Neural cell (in vitro differentiated cells): ENCODE measurements around the gene PCDHAC1. TPM values are rescaled to one million over a fixed set of nuclear protein-coding genes. Genes with fewer than 3 reads are reported as not detected.

Experiments used
- H2AFZ ChIP-seq: fragments of 200-600, 300-800 bp; sonication (generic), shearing (Covaris generic); 2 replicates; pipeline ENCODE4 v1.6.0; 2014; ENCODE audit warnings: low read depth, mild to moderate bottlenecking, antibody characterized with exemption, low read length, moderate library complexity
- H3F3A ChIP-seq: fragments of 200-600 bp; shearing (Covaris generic); 2 replicates; pipeline ENCODE4 v1.6.1; 2016; ENCODE audit warnings: mild to moderate bottlenecking, moderate library complexity, mixed read lengths, antibody characterized with exemption, low read length; ENCODE audit not compliant: insufficient read depth, poor library complexity, severe bottlenecking
- H3K27ac ChIP-seq: fragments of 200-600, 300-800 bp; sonication (generic), shearing (Covaris generic); 2 replicates; pipeline ENCODE4 v1.5.1; 2014; ENCODE audit warnings: mild to moderate bottlenecking, low read length, moderate library complexity
- H3K27me3 ChIP-seq: fragments of 300-800, 200-600 bp; sonication (generic), shearing (Covaris generic); 2 replicates; pipeline ENCODE4 v1.6.0; 2014; ENCODE audit warnings: mild to moderate bottlenecking, low read depth, low read length, moderate library complexity; ENCODE audit not compliant: insufficient read depth
- H3K36me3 ChIP-seq: fragments of 300-800, 200-600 bp; sonication (generic), shearing (Covaris generic); 2 replicates; pipeline ENCODE4 v1.5.1; 2014; ENCODE audit warnings: mild to moderate bottlenecking, antibody characterized with exemption, low read length, moderate library complexity; ENCODE audit not compliant: insufficient read depth
- H3K4me2 ChIP-seq: fragments of 300-800, 200-600 bp; sonication (generic), shearing (Covaris generic); 2 replicates; pipeline ENCODE4 v1.6.0; 2014; ENCODE audit warnings: mild to moderate bottlenecking, low read length
- H3K4me3 ChIP-seq: fragments of 300-800, 200-600 bp; sonication (generic), shearing (Covaris generic); 2 replicates; pipeline ENCODE4 v1.5.1; 2014; ENCODE audit warnings: mild to moderate bottlenecking, low read length, moderate library complexity
- H3K79me2 ChIP-seq: fragments of 200-600 bp; shearing (Covaris generic); replicated peaks from 2 replicates; pipeline ENCODE4 v1.6.0; 2014; ENCODE audit warnings: mild to moderate bottlenecking, low read length, moderate library complexity; ENCODE audit not compliant: insufficient read depth
- H3K9ac ChIP-seq: fragments of 300-800, 200-600 bp; sonication (generic), shearing (Covaris generic); 2 replicates; pipeline ENCODE4 v1.6.1; 2016; ENCODE audit warnings: mild to moderate bottlenecking, low read length, mixed read lengths
- H3K9me2 ChIP-seq: fragments of 200-600 bp; shearing (Covaris generic); 2 replicates; pipeline ENCODE4 v1.6.1; 2016; ENCODE audit warnings: mild to moderate bottlenecking, low read length, mixed read lengths; ENCODE audit not compliant: insufficient read depth
- H3K9me3 ChIP-seq: fragments of 200-600, 300-800 bp; sonication (generic), shearing (Covaris generic); 2 replicates; pipeline ENCODE4 v1.6.1; 2016; ENCODE audit warnings: mild to moderate bottlenecking, mixed run types, low read length, moderate library complexity, mixed read lengths
- H4K20me1 ChIP-seq: fragments of 200-600 bp; shearing (Covaris generic); 2 replicates; pipeline ENCODE4 v1.6.1; 2016; ENCODE audit warnings: mild to moderate bottlenecking, mixed run types; ENCODE audit not compliant: insufficient read depth
- CTCF ChIP-seq: fragments of 450-650 bp; IDR thresholded peaks from 2 replicates; pipeline ENCODE4 v1.5.1; 2014; ENCODE audit warnings: antibody characterized with exemption, mild to moderate bottlenecking, moderate library complexity; ENCODE audit not compliant: poor library complexity, severe bottlenecking
- EP300 ChIP-seq: fragments of 450-650 bp; conservative IDR thresholded peaks from 2 replicates; pipeline ENCODE4 v1.6.1; 2014; ENCODE audit warnings: antibody characterized with exemption, mild to moderate bottlenecking, moderate library complexity; ENCODE audit not compliant: poor library complexity, severe bottlenecking
- EZH2 ChIP-seq: fragments of 200-600, 300-800 bp; shearing (Covaris generic), sonication (generic); IDR thresholded peaks from 2 replicates; pipeline ENCODE4 v1.6.1; 2014; ENCODE audit warnings: antibody characterized with exemption, low read length, borderline replicate concordance, mild to moderate bottlenecking; ENCODE audit not compliant: insufficient read depth, poor library complexity, severe bottlenecking
- POLR2AphosphoS5 ChIP-seq: IDR thresholded peaks from 2 replicates; pipeline ENCODE4 v1.6.1; 2012
- RAD21 ChIP-seq: fragments of 450-650 bp; conservative IDR thresholded peaks from 2 replicates; pipeline ENCODE4 v1.6.1; 2014; ENCODE audit warnings: antibody characterized with exemption, mild to moderate bottlenecking, moderate library complexity
- REST ChIP-seq: IDR thresholded peaks from 2 replicates; pipeline ENCODE4 v1.6.1; 2012; ENCODE audit warnings: borderline replicate concordance
- SMC3 ChIP-seq: fragments of 450-650 bp; conservative IDR thresholded peaks from 2 replicates; pipeline ENCODE4 v1.6.1; 2014; ENCODE audit warnings: antibody characterized with exemption, mild to moderate bottlenecking, moderate library complexity; ENCODE audit not compliant: poor library complexity
- TAF1 ChIP-seq: IDR thresholded peaks from 2 replicates; pipeline ENCODE4 v1.6.1; 2012; ENCODE audit warnings: low read depth
- polyA plus RNA-seq: library from polyadenylated mRNA; depleted of rRNA; stranded (reverse); fragments of >200 nt; gene quantifications from 2 replicates; pipeline ENCODE4 v1.2.3, GENCODE V29; 2014

The PCDHAC1 gene
- polyA plus RNA-seq, 1 donor from 2014 or later: 2.4 TPM

GRCh38 chr5:140883373-140883772 lies 42.7 kb upstream of the PCDHAC1 start:
- Histone ChIP-seq H3K4me3 (no peak overlapping the region), H3K27ac (no peak overlapping the region), H3K9me3 (peaks cover 37% of the 10 kb centered on the region), H4K20me1 (no peaks in the 10 kb centered on the region), H2AFZ (no peak overlapping the region), H3K4me2 (no peak overlapping the region), H3K9ac (no peak overlapping the region), H3F3A (no peaks in the 10 kb centered on the region), H3K79me2 (peaks cover 44% of the 10 kb centered on the region), H3K27me3 (no peaks in the 10 kb centered on the region), H3K36me3 (peaks cover 34% of the 10 kb centered on the region), H3K9me2 (no peaks in the 10 kb centered on the region)
- TF ChIP-seq EZH2 (no peak), POLR2AphosphoS5 (no peak), SMC3 (no peak), RAD21 (no peak), CTCF (no peak), TAF1 (no peak), EP300 (no peak)

GRCh38 chr5:140883927-140884697 lies 42.0 kb upstream of the PCDHAC1 start:
- H3K79me2 ChIP-seq: peaks cover 44% of the 10 kb centered on the region
- H3K9me2 ChIP-seq: no peaks in the 10 kb centered on the region
- no peak overlapping the region for H3K9ac ChIP-seq
- no peaks in the 10 kb centered on the region for H3F3A ChIP-seq
- TF ChIP-seq CTCF (no peak), POLR2AphosphoS5 (no peak), EZH2 (no peak), EP300 (no peak), SMC3 (no peak)
- no peak overlapping the region for H3K27ac ChIP-seq
- H2AFZ ChIP-seq: no peak overlapping the region
- H3K4me3 ChIP-seq: no peak overlapping the region
- no peaks in the 10 kb centered on the region for H3K27me3 ChIP-seq
- H4K20me1 ChIP-seq: no peaks in the 10 kb centered on the region
- H3K4me2 ChIP-seq: no peak overlapping the region
- peaks cover 35% of the 10 kb centered on the region for H3K9me3 ChIP-seq
- H3K36me3 ChIP-seq: peaks cover 35% of the 10 kb centered on the region

- no peaks in the 10 kb centered on the region for H3K27me3 ChIP-seq
- no peaks in the 10 kb centered on the region for H3F3A ChIP-seq
- H3K4me2 ChIP-seq: no peak overlapping the region
- H2AFZ ChIP-seq: no peak overlapping the region
- no peak overlapping the region for H3K4me3 ChIP-seq
- peaks cover 14% of the 10 kb centered on the region for H3K79me2 ChIP-seq
- no peak overlapping the region for H3K27ac ChIP-seq
- H4K20me1 ChIP-seq: no peaks in the 10 kb centered on the region
- peaks cover 7% of the 10 kb centered on the region for H3K9me3 ChIP-seq
- no peak for TF ChIP-seq REST
- no peaks in the 10 kb centered on the region for H3K9me2 ChIP-seq
- peaks cover 4% of the 10 kb centered on the region for H3K36me3 ChIP-seq
- H3K9ac ChIP-seq: no peak overlapping the region
These were observed 9.8 kb upstream of the PCDHAC1 start for GRCh38 chr5:140916325-140916724.
